HepG2 (cell line): ENCODE measurements around the gene SSBP2. TPM values are rescaled to one million over a fixed set of nuclear protein-coding genes. Genes with fewer than 3 reads are reported as not detected.

ENCODE experiments used
- ASH2L ChIP-seq: fragments of 300-600, 200-600 bp; sonication (generic); IDR thresholded peaks from 2 replicates; pipeline ENCODE4 v1.7.0; 2017; ENCODE audit warnings: low read depth, mild to moderate bottlenecking, moderate library complexity, mixed read lengths, low read length; ENCODE audit not compliant: insufficient read length
- ATF7-NPFF ChIP-seq: sonication (generic); formaldehyde crosslinking; IDR thresholded peaks from 2 replicates; pipeline ENCODE4 v1.8.1; 2023; ENCODE audit warnings: mild to moderate bottlenecking, low read depth, missing genetic modification reagents, moderate library complexity
- FOXK1 ChIP-seq: sonication (generic); formaldehyde crosslinking; IDR thresholded peaks from 2 replicates; pipeline ENCODE4 v1.4.0; 2020; ENCODE audit warnings: low read depth, missing genetic modification reagents, borderline replicate concordance
- GZF1 ChIP-seq: sonication (generic); formaldehyde crosslinking; IDR thresholded peaks from 2 replicates; pipeline ENCODE4 v1.5.1; 2020; ENCODE audit warnings: mild to moderate bottlenecking, missing genetic modification reagents
- MAFG ChIP-seq: sonication (generic); formaldehyde crosslinking; IDR thresholded peaks from 2 replicates; pipeline ENCODE4 v1.5.1; 2020; ENCODE audit warnings: mild to moderate bottlenecking, missing genetic modification reagents
- MBD4 ChIP-seq: IDR thresholded peaks from 2 replicates; pipeline ENCODE4 v1.6.1; 2012; ENCODE audit warnings: low read length, inconsistent platforms, borderline replicate concordance
- MED1 ChIP-seq: sonication (generic); formaldehyde crosslinking; IDR thresholded peaks from 2 replicates; pipeline ENCODE4 v1.4.0; 2020; ENCODE audit warnings: missing genetic modification reagents
- MNT ChIP-seq: fragments of 450-650 bp; IDR thresholded peaks from 2 replicates; pipeline ENCODE4 v1.6.1; 2016
- NCOA5 ChIP-seq: sonication (generic); formaldehyde crosslinking; IDR thresholded peaks from 2 replicates; pipeline ENCODE4 v1.4.0; 2020; ENCODE audit warnings: missing genetic modification reagents
- NFAT5 ChIP-seq: sonication (generic); formaldehyde crosslinking; IDR thresholded peaks from 2 replicates; pipeline ENCODE4 v1.4.0; 2020; ENCODE audit warnings: missing genetic modification reagents
- NFE2L1 ChIP-seq: sonication (generic); formaldehyde crosslinking; IDR thresholded peaks from 2 replicates; pipeline ENCODE4 v1.4.0; 2020; ENCODE audit warnings: missing genetic modification reagents, mild to moderate bottlenecking, borderline replicate concordance
- PAX8 ChIP-seq: sonication (generic); formaldehyde crosslinking; IDR thresholded peaks from 2 replicates; pipeline ENCODE4 v1.8.0; 2022; ENCODE audit warnings: mild to moderate bottlenecking, missing genetic modification reagents, borderline replicate concordance
- PBX2 ChIP-seq: IDR thresholded peaks from 2 replicates; pipeline ENCODE4 v1.6.1; 2016; ENCODE audit warnings: control low read depth
- SOX6 ChIP-seq, 2 experiments: fragments of 450-650 bp in 1 of 2; sonication (generic) in 1 of 2; formaldehyde crosslinking in 1 of 2; IDR thresholded peaks; 2 replicates each; pipeline versions ENCODE4 v1.4.0 to v1.6.1; 2017 to 2020; ENCODE audit warnings: antibody characterized with exemption in 1 of 2, mild to moderate bottlenecking in 1 of 2, missing genetic modification reagents in 1 of 2
- TCF12 ChIP-seq, 2 experiments: fragments of 450-650 bp in 1 of 2; sonication (generic) in 1 of 2; formaldehyde crosslinking in 1 of 2; IDR thresholded peaks; 2 replicates each; pipeline versions ENCODE4 v1.6.1 to v1.8.0; 2017 to 2022; ENCODE audit warnings: antibody characterized with exemption in 1 of 2, mild to moderate bottlenecking in 1 of 2, missing genetic modification reagents in 1 of 2, moderate library complexity in 1 of 2
- ZNF12 ChIP-seq: sonication (generic); formaldehyde crosslinking; IDR thresholded peaks from 2 replicates; pipeline ENCODE4 v1.5.0; 2020; ENCODE audit warnings: missing genetic modification reagents
- ZNF3 ChIP-seq: IDR thresholded peaks from 2 replicates; pipeline ENCODE4 v1.7.0; 2017; ENCODE audit warnings: inconsistent platforms
- ZNF337 ChIP-seq: sonication (generic); formaldehyde crosslinking; IDR thresholded peaks from 2 replicates; pipeline ENCODE4 v1.5.1; 2020; ENCODE audit warnings: missing genetic modification reagents, low read depth, mild to moderate bottlenecking, borderline replicate concordance
- ZNF773 ChIP-seq: sonication (generic); formaldehyde crosslinking; IDR thresholded peaks from 2 replicates; pipeline ENCODE4 v1.4.0; 2020; ENCODE audit warnings: missing genetic modification reagents, borderline replicate concordance
- ZXDC ChIP-seq: sonication (generic); formaldehyde crosslinking; IDR thresholded peaks from 2 replicates; pipeline ENCODE4 v1.5.0; 2020; ENCODE audit warnings: mild to moderate bottlenecking, missing genetic modification reagents
- polyA plus RNA-seq, 8 experiments: library from polyadenylated mRNA; depleted of rRNA in 3 of 8; stranded (reverse) in 7 of 8; unstranded in 1 of 8; fragments of >200 nt; fragmentation: Illumina TruSeq in 4 of 8; extraction: Trizol in 4 of 8; gene quantifications; 2 replicates each; pipeline versions ENCODE4 v1.2.1 to v1.2.3, GENCODE V29; 2011 to 2016; ENCODE audit warnings: low read depth in 4 of 8, missing spikeins in 1 of 8, mixed read lengths in 1 of 8; ENCODE audit not compliant: insufficient read depth in 1 of 8
- total RNA-seq, 5 experiments: library from RNA; depleted of rRNA; stranded (reverse); fragments of >200 nt; fragmentation: Illumina TruSeq; extraction: Trizol; gene quantifications; 2 replicates each; pipeline ENCODE4 v1.2.3, GENCODE V29; 2016; ENCODE audit warnings: low read depth in 1 of 5

Gene SSBP2
- total and polyA plus RNA-seq, 2 of the 13 experiments (the other 11 are each of a cell fraction or from before 2014, with no cell fraction given), result 0.16 TPM; not detected in 1

GRCh38 chr5:81371354-81371876, 379.5 kb downstream of the SSBP2 start (continued):
- TF ChIP-seq PBX2, result no peak
- TF ChIP-seq NFAT5 (CRISPR knock-in tag), result no peak
- TF ChIP-seq NFE2L1, result no peak
- no peak; the same call in 1 of the 2 replicates for TF ChIP-seq MBD4
- TF ChIP-seq ZNF3 (CRISPR knock-in tag), result no peak
- TF ChIP-seq ZNF337, result no peak
- TF ChIP-seq ZNF12 (CRISPR knock-in tag), result no peak
- TF ChIP-seq NCOA5 (CRISPR knock-in tag), result no peak
- TF ChIP-seq ZXDC (CRISPR knock-in tag), result no peak
- no peak for TF ChIP-seq ATF7-NPFF (CRISPR knock-in tag)
- TF ChIP-seq MNT, result no peak
- TF ChIP-seq TCF12 (IDR thresholded peaks at IDR 0.05), result no peak
- peak; percentile 70; the same call in 1 of the 2 replicates for TF ChIP-seq TCF12 (CRISPR knock-in tag; IDR thresholded peaks at IDR 0.05)
- no peak for TF ChIP-seq SOX6 (IDR thresholded peaks at IDR 0.05)
- peak; percentile 94 for TF ChIP-seq SOX6 (CRISPR knock-in tag; IDR thresholded peaks at IDR 0.05)
- TF ChIP-seq FOXK1 (CRISPR knock-in tag), result no peak; the same call in 1 of the 2 replicates
- peak; percentile 75 for TF ChIP-seq MED1 (CRISPR knock-in tag)
- TF ChIP-seq ZNF773 (CRISPR knock-in tag), result no peak
- TF ChIP-seq PAX8, result no peak
- TF ChIP-seq ASH2L, result peak; percentile 54
- no peak for TF ChIP-seq GZF1 (CRISPR knock-in tag)
- no peak for TF ChIP-seq MAFG (CRISPR knock-in tag)
